ENCODE data around the gene INAFM1.

The INAFM1 gene

GRCh38 chr19:47309608-47310007 lies 34.9 kb downstream of the INAFM1 start, which contains the start of gene C5AR1:
Gene C5AR1, plus strand, starts transcription at chr19:47309861. Its CDS starts 35 bp downstream, at chr19:47309896.
- DNase-seq (ENCODE audit: low read depth in 2 of 2): no peak

GRCh38 chr19:47310323-47310722 lies 35.6 kb downstream of the INAFM1 start:
- no peak for DNase-seq (ENCODE audit: low read depth in 2 of 2)

- DNase-seq (ENCODE audit: low read depth in 2 of 2): no peak
Observed at GRCh38 chr19:47310819-47311218, 36.1 kb downstream of the INAFM1 start.

- no peak for DNase-seq (ENCODE audit: low read depth in 2 of 2)
Observed at GRCh38 chr19:47312366-47313006, 37.8 kb downstream of the INAFM1 start.

- DNase-seq (ENCODE audit: low read depth in 2 of 2): no peak
Observed at GRCh38 chr19:47313754-47314295, 39.1 kb downstream of the INAFM1 start.

- peak in 1 of 2 donors; percentile 30 for DNase-seq (ENCODE audit: low read depth in 2 of 2)
Observed at GRCh38 chr19:47315125-47315821, 40.6 kb downstream of the INAFM1 start.

- no peak for DNase-seq (ENCODE audit: low read depth in 2 of 2)
Observed at GRCh38 chr19:47316513-47316912, 41.8 kb downstream of the INAFM1 start.

- DNase-seq (ENCODE audit: low read depth in 2 of 2): no peak
Observed at GRCh38 chr19:47319923-47320871, 45.5 kb downstream of the INAFM1 start.

- DNase-seq (ENCODE audit: low read depth in 2 of 2): no peak
Observed at GRCh38 chr19:47321630-47322029, 46.9 kb downstream of the INAFM1 start.

GRCh38 chr19:47322058-47322457 lies 47.4 kb downstream of the INAFM1 start:
- no peak for DNase-seq (ENCODE audit: low read depth in 2 of 2)

GRCh38 chr19:47323409-47323808 lies 48.7 kb downstream of the INAFM1 start:
- DNase-seq (ENCODE audit: low read depth in 2 of 2): no peak

GRCh38 chr19:47323872-47324271 lies 49.2 kb downstream of the INAFM1 start:
- no peak for DNase-seq (ENCODE audit: low read depth in 2 of 2)

- no peak for DNase-seq (ENCODE audit: low read depth in 2 of 2)
Observed at GRCh38 chr19:47324502-47324901, 49.8 kb downstream of the INAFM1 start.
